Measurements from ENCODE around the gene BPIFA1. TPM values are rescaled to one million over a fixed set of nuclear protein-coding genes. Genes with fewer than 3 reads are reported as not detected.

The BPIFA1 gene
- polyA plus RNA-seq, 1 of the 3 experiments (the other 2 are of a cell fraction): not detected

- TF ChIP-seq TAF1 (IDR thresholded peaks at IDR 0.05; ENCODE audit: borderline replicate concordance, low read depth, low read length) (no peak), CTCF (IDR thresholded peaks at IDR 0.05) (no peak), TEAD4 (IDR thresholded peaks at IDR 0.05; ENCODE audit: borderline replicate concordance, insufficient read depth) (no peak), MXI1 (IDR thresholded peaks at IDR 0.05; ENCODE audit: low read depth, low read length) (no peak), TCF12 (IDR thresholded peaks at IDR 0.05) (no peak), GATA2 (CRISPR knock-in tag; IDR thresholded peaks at IDR 0.05) (no peak), RXRA (IDR thresholded peaks at IDR 0.05; ENCODE audit: borderline replicate concordance, low read depth) (no peak), USF2 (IDR thresholded peaks at IDR 0.05; ENCODE audit: borderline replicate concordance, low read depth, low read length) (no peak)
These were observed 47.4 kb upstream of the BPIFA1 start (continued) for GRCh38 chr20:33188421-33188820.

- H3K9me2 ChIP-seq: no peaks in the 10 kb centered on the region
- CTCF ChIA-PET: no interaction called here
- H3K4me2 ChIP-seq: no peak overlapping the region
These were observed 44.3 kb upstream of the BPIFA1 start for GRCh38 chr20:33191484-33191883.

More at GRCh38 chr20:33191484-33191883, 44.3 kb upstream of the BPIFA1 start:
- no peaks in the 10 kb centered on the region for H3K4me1 ChIP-seq (ENCODE audit: control insufficient read depth in 1 of 2, insufficient read depth in 2 of 2, low read depth in 1 of 2, low read length in 1 of 2)
- H3K9me3 ChIP-seq: no peaks in the 10 kb centered on the region
- no peak for TF ChIP-seq CHD2 (IDR thresholded peaks at IDR 0.05; ENCODE audit: low read length, partially characterized antibody)
- no peak for TF ChIP-seq NRF1 (IDR thresholded peaks at IDR 0.05; ENCODE audit: low read depth, low read length)
- TF ChIP-seq REST (IDR thresholded peaks at IDR 0.05; ENCODE audit: low read depth, low read length): no peak
- H3F3A ChIP-seq (replicated peaks; ENCODE audit: insufficient read depth): no peaks in the 10 kb centered on the region
- H3K4me3 ChIP-seq (ENCODE audit: low read depth in 2 of 2, low read length in 1 of 2): no peak overlapping the region
- no peaks in the 10 kb centered on the region for H3K27me3 ChIP-seq (ENCODE audit: insufficient read depth)
- H3K79me2 ChIP-seq (ENCODE audit: insufficient read depth): no peaks in the 10 kb centered on the region
- DNase-seq: no peak
- no peak overlapping the region for H3K9ac ChIP-seq
- H4K20me1 ChIP-seq (ENCODE audit: insufficient read depth): no peaks in the 10 kb centered on the region
- 3% methylated on average over 3 of the region's 3 CpGs for WGBS (ENCODE audit: low lambda C conversion rate)
- POLR2A ChIA-PET: no interaction called here
- no peak overlapping the region for H3K27ac ChIP-seq (ENCODE audit: low read depth in 2 of 2, low read length in 1 of 2)
- H2AFZ ChIP-seq (ENCODE audit: low read depth): no peak overlapping the region
- no peaks in the 10 kb centered on the region for H3K36me3 ChIP-seq (replicated peaks in 1 of 2; ENCODE audit: control insufficient read depth in 1 of 2, insufficient read depth in 2 of 2, low read length in 1 of 2)
